ENCODE measurements around the gene CYP2E1.
"Not testable (repeated sequence)": the region's sequence is repeated elsewhere in the genome, so short reads cannot be mapped to it uniquely, and the experiment has no call there.

The CYP2E1 gene

DNA sequence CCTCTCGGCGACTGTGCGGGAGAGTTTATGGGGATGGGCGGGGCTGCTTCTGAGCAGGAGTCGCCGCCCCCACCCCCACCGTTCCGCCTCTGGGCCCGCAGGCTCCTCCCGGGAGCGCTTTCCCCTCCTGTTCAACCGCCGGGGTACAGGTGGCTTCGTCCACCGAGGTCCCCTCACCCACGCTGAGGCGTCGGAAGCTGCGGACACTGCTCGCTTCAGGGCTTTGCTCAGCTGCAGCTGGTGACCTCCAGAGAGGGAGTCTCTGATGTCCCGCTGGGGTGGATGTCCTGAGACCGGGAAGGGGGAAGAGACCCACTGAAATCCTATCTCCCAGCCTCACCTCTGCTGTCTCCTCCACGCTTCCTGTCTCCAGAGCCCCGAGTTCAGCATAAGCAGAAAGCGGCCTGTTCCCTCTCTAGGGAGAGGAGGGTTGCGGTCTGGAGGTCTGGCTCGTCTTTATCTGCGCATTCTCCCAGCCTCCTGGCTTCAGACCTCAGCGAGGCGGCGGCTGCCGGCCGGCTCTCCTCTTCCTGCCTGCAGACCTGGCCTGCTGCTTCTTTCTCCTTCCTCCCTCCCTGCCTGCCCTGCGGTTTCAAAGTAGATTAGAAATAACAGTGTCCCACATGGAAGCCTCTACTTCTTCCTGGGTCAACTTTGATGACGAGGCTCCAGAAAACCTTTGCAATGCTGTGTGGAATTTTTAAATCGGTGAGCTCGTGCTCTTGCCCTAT is 1.8 kb downstream of the CYP2E1 start:
- DNase-seq = peak; percentile 56

DNA sequence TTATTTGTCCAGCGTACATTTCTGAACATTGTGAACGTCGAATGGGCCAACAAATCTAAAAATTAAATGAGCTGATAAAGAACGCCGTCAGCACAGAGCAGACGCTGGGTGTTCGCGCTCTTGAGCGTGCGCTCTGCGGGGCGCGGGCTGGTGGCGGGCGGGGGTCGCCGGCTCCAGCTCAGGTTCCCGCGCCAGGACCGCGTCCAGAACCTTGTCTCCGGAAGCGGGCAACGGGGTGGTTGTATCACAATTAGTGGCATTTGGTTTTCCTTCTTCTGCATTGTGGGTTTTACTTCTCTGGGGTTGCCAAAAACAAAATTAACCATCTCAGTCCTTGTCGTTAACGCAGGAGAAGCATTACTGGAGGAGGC is 2.4 kb downstream of the CYP2E1 start:
- DNase-seq = peak; percentile 17

DNA sequence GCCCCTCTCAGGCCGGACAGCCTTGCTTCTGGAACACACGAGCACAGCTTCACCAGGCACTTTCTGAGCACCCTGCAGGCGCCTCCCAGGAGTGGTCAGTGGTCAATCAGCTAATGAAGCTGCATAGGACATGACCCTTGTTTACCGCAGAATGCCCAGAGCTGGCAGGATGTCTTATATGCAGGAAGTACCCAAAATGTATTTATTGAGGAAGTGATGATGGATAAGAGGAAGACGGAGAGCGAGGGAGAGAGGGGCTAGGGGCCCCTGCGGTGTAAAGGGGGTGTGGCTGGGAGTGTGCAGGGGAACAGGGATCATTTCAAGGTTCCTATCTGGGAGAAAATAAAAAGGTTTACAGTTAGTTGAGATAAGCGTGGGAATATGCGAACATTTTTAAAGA is 3.3 kb downstream of the CYP2E1 start:
- peak; percentile 59 for DNase-seq

DNA sequence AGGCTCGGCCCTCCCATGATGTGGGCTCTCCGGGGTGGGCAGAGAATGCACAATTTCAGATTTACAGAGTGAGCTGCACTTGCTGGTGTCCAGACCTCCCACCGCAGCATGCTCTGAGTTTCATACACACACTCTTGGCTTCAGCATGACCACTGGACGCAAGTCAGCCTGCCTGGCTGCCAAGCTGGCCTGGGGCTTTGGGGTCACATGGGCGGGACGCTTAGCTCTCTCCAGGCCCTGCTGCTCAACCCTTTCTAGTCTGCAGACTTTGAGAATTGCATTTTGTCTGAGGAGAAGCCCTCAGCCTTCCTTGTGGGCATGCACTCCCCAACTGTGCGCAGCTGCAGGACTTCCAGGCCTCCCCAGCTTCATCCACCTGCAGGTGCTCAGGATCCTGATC is 5.7 kb downstream of the CYP2E1 start:
- no peak for DNase-seq

DNA sequence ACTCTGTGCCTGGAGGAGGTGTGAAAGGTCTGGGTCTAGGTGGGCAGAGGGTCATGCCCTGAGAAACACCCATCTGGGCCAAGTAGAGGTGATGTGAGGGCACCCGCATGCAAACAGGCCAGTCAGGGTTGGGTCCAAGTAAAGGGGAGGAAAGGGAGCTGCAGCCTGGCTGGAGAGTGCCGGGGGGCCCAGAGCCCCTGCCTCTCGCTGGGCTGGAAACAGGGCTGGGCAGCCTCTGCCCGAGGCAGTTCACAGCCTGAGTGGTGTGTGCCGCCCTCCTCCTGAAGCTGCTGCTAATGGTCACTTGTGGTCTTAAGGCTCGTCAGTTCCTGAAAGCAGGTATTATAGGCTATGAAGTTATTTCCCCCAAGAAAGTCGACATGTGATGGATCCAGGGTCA is 7.3 kb downstream of the CYP2E1 start:
- no peak for DNase-seq

DNA sequence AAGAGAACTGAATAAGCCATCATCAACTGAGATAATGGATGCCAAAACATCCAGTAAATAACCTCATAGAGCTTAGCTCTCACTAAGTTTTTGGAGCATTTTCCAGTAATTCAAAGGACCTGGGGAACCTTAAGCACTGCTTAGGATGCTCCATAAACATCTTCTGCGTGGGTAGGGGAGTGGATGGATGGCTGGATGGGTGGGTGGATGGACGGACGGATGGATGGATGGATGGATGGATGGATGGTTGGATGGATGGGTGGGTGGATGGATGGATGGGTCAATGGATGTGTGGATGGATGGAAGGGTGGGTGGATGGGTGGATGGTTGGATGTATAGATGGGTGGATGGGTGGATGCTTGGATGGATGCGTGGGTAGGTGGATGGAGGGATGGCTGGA is 9.0 kb downstream of the CYP2E1 start:
- DNase-seq = no peak

DNA sequence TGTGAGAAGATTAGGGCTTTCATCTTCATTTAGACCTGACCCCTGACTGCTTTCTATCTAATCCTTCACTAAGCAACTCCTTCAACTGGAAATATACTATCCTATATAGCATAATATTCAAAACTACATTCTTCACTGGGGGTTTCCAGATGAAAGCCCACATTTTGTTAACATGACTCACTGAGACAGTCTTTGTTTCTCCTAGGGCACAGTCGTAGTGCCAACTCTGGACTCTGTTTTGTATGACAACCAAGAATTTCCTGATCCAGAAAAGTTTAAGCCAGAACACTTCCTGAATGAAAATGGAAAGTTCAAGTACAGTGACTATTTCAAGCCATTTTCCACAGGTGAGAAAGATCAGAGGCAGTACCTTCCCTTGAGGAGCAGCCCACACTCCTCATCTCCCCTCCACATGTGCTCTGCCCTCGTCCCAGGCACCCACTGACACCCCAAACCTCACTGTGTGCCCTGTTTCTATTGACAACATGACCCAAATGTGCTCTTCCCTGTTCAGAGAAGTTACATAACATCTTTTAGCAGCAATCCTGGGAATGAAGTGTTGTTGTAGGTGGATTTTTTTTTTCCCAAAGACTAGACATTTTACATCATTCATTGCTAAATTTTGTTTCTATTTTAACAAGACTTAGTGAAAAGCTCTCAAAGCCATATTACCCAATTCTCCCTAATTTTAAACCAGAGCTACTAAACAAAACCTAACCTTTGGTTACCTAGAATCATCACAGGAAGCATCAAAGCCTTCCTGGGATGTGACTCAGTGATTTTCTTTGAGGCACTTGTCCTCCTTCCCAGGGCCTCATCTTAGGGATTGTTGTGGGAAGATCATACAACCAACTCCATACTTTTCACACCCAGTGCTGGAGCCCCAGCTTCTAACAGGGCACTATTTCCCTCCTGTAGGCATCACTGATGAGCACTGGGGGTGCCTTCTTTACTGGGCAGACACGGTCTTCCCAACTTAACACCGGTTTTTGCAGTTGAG is 10.7 kb downstream of the CYP2E1 start:
- no peak for DNase-seq

DNA sequence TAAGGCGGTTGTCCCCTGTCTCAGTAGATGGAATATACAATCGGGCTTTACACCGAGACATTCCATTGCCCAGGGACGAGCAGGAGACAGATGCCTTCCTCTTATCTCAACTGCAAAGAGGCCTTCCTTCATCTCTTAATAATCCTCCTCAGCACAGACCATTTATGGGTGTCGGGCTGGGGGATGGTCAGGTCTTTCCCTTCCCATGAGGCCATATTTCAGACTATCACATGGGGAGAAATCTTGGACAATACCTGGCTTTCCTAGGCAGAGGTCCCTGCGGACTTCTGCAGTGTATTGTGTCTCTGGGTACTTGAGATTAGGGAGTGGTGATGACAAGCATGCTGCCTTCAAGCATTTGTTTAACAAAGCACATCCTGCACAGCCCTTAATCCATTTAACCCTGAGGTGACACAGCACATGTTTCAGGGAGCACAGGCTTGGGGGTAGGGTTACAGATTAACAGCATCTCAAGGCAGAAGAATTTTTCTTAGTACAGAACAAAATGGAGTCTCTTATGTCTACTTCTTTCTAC is 14.3 kb downstream of the CYP2E1 start:
- not testable (repeated sequence) for DNase-seq

DNA sequence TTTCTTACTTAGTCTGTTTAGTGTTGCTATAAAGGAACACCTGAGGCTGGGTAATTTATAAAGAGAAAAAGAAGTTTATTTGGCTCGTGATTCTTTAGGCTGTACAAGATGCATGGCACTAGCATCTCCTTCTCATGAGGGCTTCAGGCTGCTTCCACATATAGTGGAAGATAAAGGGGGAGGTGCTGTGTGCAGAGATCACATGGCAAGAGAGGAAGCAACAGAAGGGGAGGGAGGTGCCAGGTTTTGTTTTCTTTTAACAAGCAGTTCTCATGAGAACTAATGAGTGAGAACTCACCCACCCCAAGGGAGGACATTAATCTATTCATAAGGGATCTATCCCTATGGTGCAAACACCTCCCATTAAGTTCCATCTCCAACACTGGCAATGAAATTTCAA is 17.3 kb downstream of the CYP2E1 start:
- DNase-seq = no peak

DNA sequence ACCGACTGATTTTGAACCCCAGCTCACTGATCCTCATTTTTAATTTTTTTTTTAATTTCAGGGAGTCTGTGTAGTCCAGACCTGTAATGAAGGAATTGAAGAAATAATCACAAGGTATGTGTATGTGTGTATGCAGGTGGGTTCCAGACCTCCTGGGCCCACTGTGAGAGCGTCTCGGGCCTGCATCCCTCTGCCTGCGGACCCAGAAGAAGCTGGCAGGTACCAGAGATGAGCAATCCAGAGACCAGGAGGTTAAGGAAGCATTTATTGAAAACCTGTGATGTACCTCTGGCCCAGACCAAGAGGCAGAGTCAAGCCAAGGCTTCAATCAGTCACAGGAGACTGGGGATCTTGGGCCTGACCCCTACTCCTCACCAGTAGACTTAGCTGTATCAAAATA is 27.4 kb downstream of the CYP2E1 start:
- DNase-seq = no peak

DNA sequence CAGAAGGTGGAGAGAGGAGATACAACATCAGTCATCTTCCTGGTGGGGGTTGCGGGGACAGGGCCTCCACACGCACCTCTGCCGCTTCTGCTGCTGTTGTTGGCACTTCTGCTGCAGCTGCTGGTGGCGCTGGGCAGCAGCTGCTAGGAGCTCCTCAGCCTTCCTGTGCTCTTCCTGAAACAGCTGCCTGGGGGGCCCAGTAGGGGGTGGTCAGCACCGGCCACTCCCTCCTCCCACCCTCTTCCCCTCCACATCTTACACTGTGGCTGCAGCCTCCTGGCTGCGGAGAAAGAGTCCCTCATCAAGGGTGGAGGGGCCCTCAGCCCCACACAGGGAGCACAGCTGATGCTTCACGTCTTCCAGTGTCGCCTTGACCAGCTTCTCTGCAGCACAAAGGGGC is 28.4 kb downstream of the CYP2E1 start:
- DNase-seq = no peak

DNA sequence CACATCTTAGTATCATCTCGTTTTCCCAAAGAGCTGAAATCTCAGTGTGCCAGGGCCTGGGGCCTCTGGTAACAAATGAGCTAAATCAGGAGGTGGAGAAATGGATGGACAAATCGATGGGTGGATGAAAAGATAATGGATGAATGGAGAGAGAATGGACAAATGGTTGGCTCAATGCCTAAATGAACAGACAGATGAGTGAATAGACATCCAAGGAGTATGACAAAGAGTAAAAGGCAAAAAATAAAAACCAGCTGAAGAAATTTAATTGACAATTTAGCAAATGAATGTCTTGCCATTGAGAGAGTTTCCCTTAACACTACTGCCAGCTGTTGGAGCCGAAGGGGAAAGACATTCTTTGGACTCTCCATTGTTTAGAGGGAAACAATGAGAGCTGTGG is 30.2 kb downstream of the CYP2E1 start:
- DNase-seq = no peak

DNA sequence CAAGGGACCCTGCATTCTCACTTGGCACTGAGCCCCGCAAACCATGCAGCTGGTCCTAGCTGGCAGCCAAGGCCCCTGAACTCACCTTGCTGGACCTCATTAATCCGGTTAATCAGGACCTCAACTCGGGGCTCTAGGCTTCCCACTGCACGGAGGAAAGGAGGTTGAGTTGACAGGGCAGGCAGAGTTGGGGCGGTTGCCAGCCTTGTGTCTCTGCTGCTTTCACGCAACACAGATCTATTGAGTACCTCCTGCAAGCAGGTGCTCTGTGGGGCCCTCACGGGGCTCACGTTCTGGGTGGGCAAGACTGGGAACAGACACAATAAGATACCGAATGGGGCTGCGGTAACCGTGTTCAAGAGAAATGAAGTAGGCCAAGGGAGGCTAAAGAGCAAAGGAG is 32.1 kb downstream of the CYP2E1 start:
- DNase-seq = no peak

DNA sequence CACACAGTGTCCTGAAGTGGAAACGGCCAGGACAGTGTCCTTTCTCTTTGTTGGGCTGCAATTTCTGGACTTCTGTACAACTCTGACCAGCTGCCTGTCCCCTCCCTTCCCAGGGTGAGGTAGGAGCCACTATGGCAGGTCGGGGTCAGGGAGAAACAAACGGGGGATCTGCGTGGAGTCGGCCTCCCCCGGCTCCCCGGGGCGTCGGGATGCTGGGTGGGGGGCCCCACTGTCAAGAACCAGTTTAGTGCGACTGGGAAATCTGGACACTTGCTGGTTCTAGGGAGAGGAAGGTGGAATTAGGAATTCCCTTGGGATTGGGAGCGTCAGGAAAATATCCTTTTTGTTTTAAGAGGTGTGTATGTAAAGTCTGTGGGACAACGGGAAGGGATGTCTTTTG is 37.7 kb downstream of the CYP2E1 start:
- DNase-seq = no peak

DNA sequence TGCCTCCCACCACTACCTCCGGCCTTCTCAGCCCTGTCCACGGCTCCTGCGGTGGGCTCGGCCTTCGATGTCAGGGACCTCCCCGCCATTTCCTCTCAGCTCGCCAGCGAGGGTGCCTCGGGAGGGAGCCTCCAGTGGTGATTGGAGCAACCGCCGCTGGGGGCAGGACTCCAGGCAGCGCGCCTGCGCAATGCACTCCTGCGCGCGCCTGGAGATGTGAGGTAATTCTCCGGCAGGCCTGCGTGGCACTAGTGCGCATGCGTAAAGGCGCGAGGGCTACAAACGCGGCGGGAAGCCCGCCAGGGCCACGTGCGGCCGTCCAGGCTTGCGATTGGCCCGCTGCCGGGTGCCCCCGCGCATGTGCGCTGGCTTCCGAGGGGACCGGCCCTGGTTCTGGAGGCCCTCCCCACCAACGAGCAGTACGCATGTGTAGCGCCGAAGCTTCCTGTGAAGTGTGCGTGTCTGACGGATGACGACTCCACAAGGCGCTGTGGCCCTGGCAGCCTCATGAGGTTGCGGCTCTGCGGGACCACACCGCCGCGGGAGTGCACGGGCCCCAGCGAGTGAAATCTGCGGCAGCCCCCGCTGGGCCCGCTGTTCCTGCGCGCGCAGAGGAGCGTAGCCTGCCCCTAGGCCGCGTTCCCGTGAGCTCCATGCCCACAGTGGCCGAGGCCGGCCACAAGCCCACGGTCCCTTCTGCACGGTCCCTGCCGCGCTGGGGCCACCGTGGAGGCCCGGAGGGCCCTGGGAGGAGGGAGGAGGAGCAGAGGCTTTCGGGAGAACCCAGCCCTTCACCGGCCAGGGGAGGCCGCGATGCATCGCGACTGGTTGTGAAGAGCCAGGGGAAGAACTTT is 38.5 kb downstream of the CYP2E1 start, which contains the start of gene SYCE1:
Gene SYCE1, minus strand, starts transcription at position 143 of the 854 bp plus-strand sequence. Its CDS starts 54 bp downstream, at position 89.
- DNase-seq = no peak

DNA sequence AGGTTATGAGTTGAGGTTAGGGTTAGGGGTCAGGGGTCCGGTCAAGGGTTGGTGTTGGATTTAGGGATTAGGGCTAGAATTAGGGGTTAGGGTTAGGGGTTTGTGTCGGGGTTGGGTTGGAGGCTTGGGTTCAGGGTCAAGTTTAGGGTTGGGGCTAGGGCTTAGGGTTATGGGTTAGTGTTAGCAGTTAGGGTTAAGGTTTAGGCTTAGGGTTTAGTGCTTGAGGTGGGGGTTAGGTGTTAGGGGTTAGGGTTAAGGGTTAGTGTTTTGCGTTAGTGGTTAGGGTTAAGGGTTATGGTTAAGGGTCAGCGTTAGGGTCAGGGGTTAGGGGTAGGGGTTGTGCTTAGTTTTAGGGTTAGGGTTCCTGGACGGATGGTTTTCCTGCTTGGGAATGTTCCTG is 40.0 kb downstream of the CYP2E1 start:
- no peak for DNase-seq

DNA sequence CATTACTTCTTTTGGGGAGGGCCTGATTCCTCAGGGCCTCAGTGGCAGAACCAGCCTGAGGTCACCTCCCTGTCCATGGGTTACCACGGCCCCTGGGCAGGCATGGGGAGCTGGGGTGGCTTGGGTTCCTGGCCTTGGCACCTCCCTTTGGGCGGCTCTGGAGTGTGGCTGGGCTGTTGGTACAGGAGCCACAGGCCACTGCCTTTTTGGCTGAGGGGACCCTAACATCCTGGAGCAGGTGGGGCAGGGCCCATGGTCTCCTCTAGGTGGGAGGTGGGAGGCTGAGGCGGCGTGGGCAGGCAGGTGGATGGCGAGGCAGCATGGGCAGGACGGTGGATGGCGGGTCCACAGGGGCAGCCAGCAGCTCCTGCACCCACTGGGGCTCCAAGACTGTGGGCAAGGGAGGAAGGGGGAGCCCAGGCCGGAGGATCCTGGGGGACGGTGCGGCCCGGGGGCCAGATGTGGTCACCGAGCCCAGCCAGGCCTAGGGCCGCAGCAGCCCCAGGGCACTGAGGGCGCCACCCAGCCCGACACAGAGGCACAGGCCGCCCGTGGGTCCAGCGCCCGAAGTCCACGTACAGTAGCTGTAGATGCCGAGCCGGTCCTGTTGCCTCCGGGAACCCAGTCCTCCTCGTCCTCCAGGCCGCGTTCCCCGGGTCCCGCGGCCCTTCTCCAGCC is 40.6 kb downstream of the CYP2E1 start:
- DNase-seq = no peak

DNA sequence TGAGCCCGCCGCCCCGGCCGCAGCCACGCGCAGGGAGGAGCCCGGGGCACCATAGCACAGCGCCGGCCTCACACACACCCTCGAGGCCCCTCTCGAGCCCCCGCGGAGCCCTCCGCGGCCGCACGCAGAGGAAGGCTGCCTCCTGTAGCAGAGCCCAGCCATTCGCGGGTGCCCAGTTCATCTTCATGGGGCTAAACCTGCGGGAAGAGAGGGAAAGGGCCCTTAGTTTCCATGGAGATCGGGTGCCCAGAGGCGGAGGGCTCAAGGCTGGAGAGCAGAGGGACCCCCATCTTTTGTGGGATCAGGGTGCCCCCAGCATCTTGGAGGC is 41.1 kb downstream of the CYP2E1 start:
- no peak for DNase-seq

DNA sequence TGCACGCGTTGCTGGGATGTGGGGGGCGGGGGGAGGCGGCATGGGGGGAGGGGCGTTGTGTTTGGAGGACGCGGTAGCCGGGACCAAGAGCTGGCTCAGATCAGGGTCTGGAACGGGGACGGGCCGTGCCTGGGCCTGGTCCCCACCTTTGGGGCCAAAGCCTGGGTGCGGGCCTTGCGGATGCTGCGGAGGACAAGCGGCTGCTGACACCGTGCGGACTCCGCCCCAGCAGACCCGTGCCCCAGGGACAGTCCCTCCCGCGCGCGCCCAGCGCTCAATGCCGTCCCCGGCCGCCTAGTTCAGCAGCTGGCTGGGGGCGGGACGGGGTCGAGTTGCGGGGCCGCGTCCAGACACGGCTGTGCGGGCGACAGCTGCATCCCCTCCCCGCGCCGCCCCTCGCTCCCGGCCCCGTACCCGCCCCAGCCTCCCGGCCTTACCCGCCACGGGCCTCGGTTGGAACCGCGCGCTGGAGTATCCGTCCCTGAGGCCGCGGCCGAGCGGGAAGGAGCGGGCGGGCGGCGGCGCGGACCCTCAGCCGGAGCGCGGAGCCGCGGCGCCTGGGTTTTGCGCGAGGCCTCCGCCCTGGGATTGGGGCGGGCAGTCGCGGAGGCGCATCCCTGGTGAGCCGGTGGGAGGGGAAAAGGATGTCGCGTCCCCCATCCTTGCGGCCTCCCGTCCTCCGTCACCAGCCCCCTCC is 41.8 kb downstream of the CYP2E1 start:
- DNase-seq = not testable (repeated sequence)

DNA sequence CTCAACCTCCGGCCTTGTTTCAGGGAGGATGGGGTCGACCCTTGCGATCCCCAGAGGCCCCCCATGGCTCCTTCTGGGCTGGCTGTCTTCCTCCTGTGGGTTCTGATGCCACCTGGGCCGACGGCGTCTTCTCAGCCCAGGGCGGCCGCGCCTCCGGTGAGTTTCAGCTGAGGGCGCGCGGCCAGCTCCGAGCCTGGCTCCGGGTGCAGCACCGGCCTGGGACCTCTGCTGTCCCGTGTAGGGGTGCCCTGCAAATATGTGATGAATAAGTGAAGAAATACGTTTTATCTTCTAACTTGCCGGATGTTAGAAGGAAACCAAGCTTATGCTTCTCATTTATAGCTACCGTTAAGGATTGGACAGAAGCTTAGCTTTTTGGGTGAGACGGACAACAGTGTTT is 42.6 kb downstream of the CYP2E1 start:
- not testable (repeated sequence) for DNase-seq

DNA sequence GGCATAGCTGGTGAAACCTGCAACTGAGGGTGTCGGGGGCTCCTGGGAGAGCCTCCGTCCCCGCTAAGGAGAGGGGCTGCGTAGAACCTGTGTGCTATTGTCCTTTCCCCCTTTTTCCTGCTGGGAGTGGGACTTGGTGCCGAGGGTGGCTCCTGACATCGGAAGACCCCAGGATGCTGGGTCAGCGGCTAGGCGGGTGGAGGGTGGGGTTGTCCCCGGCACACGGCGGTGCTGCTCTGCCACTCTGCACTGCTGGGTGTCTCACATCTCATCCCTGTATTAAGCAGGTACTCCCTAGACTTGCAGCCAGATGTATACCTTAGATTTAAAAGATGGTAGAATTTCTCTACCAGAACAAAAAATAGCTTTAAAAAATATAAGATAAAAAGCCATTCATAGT is 44.9 kb downstream of the CYP2E1 start:
- not testable (repeated sequence) for DNase-seq

DNA sequence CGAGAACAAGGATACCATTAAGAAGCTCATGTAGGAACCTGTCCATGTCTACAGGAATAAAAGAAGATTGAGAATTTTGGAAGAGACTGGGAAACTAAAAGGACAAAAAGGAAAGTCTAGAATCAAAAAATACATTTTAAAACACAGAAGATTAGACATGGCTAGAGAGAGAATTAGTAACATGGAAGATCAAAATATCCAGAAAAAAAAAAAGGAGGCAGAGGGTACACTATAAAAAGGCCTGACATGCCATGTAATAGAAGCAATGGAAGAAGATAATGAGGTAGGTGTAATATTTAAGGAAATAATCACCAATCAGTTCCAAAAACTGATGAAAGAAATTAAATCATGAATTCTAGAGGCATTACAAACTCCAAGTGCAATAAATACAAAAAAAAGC is 46.3 kb downstream of the CYP2E1 start:
- not testable (repeated sequence) for DNase-seq

All from GDM1 (cell line).